GM18499 (cell line): ENCODE results near the gene PDLIM3.
"Not testable (repeated sequence)": the region's sequence is repeated elsewhere in the genome, so short reads cannot be mapped to it uniquely, and the experiment has no call there.

Source experiments
- ATAC-seq: cut with Tn5 transposase; IDR thresholded peaks from one replicate; pipeline ENCODE4 v1.9.1; 2021; ENCODE audit warnings: moderate number of reproducible peaks; ENCODE audit not compliant: insufficient read depth, unreplicated experiment

The PDLIM3 gene

GRCh38 chr4:185534866-185535611, at the start of gene PDLIM3:
PDLIM3 (minus strand) TSS chr4:185535507; CDS start chr4:185535434, 73 bp downstream.
- ATAC-seq: no peak

- no peak for ATAC-seq
Measured at GRCh38 chr4:185583813-185584212, 48.5 kb upstream of the PDLIM3 start.

- ATAC-seq: no peak
Measured at GRCh38 chr4:185582651-185583400, 47.5 kb upstream of the PDLIM3 start.

GRCh38 chr4:185580699-185581098, 45.4 kb upstream of the PDLIM3 start:
- no peak for ATAC-seq

- ATAC-seq: no peak
Measured at GRCh38 chr4:185578284-185578683, 43.0 kb upstream of the PDLIM3 start.

- no peak for ATAC-seq
Measured at GRCh38 chr4:185576962-185577950, 41.9 kb upstream of the PDLIM3 start.

GRCh38 chr4:185576314-185576961, 41.1 kb upstream of the PDLIM3 start:
- ATAC-seq: no peak

- ATAC-seq: no peak
Measured at GRCh38 chr4:185573651-185574199, 38.4 kb upstream of the PDLIM3 start.

- ATAC-seq: no peak
Measured at GRCh38 chr4:185570727-185571126, 35.4 kb upstream of the PDLIM3 start.

GRCh38 chr4:185567381-185568376, 32.4 kb upstream of the PDLIM3 start:
- no peak for ATAC-seq

- no peak for ATAC-seq
Measured at GRCh38 chr4:185566972-185567371, 31.7 kb upstream of the PDLIM3 start.

- no peak for ATAC-seq
Measured at GRCh38 chr4:185566425-185566824, 31.1 kb upstream of the PDLIM3 start.

- ATAC-seq: no peak
Measured at GRCh38 chr4:185565696-185566095, 30.4 kb upstream of the PDLIM3 start.

GRCh38 chr4:185564349-185564748, 29.0 kb upstream of the PDLIM3 start:
- ATAC-seq: no peak

GRCh38 chr4:185562531-185562930, 27.2 kb upstream of the PDLIM3 start:
- no peak for ATAC-seq

GRCh38 chr4:185560316-185560715, 25.0 kb upstream of the PDLIM3 start:
- no peak for ATAC-seq

- ATAC-seq: no peak
Measured at GRCh38 chr4:185559915-185560281, 24.6 kb upstream of the PDLIM3 start.

GRCh38 chr4:185559251-185559914, 24.1 kb upstream of the PDLIM3 start:
- not testable (repeated sequence) for ATAC-seq
